B cell (primary cell): Measurements from ENCODE around the gene COL10A1. TPM values are rescaled to one million over a fixed set of nuclear protein-coding genes. Genes with fewer than 3 reads are reported as not detected.

ENCODE experiments used
- ATAC-seq: fragments of 200-7000 bp; cut with Tn5 transposase; one replicate; pipeline ENCODE4 v1.10.0; 2021; ENCODE audit warnings: low read depth, mild to moderate bottlenecking, moderate number of reproducible peaks, moderate library complexity
- CTCF ChIA-PET: fragments of 350-600 bp; sonication (Branson Sonifier 250); formaldehyde crosslinking; loops from one replicate; lab custom pipeline; 2021; ENCODE audit warnings: antibody characterized with exemption, inconsistent platforms; lab: Charles Lee
- POLR2A ChIA-PET: fragments of 350-600 bp; sonication (Branson Sonifier 250); formaldehyde crosslinking; loops from one replicate; lab custom pipeline; 2021; ENCODE audit warnings: antibody characterized with exemption; lab: Charles Lee
- DNase-seq: peaks from one replicate; pipeline ENCODE4 v3.0.0; 2013
- H2AFZ ChIP-seq: 2 replicates; pipeline ENCODE4 v1.6.1; 2012; ENCODE audit warnings: mild to moderate bottlenecking, low read depth, low read length; ENCODE audit not compliant: insufficient read depth, poor library complexity, severe bottlenecking
- H3K27ac ChIP-seq, 2 donors: 1 replicate in 1 of 2; 2 replicates in 1 of 2; pipeline ENCODE4 v1.5.1; 2012 to 2013; ENCODE audit warnings: low read length in 2 of 2, mild to moderate bottlenecking in 2 of 2, moderate library complexity in 1 of 2
- H3K27me3 ChIP-seq, 4 experiments: fragments of 200-600 bp in 1 of 4; sonication (generic) in 1 of 4; replicated peaks in 1 of 4; 1 replicate in 2 of 4; 2 replicates in 2 of 4; pipeline versions ENCODE4 v1.6.1 to v1.7.0; 2013 to 2016; ENCODE audit warnings: low read length in 3 of 4, mild to moderate bottlenecking in 2 of 4, mixed read lengths in 1 of 4, moderate library complexity in 1 of 4; ENCODE audit not compliant: insufficient read depth in 4 of 4, control insufficient read depth in 3 of 4; ENCODE audit errors: control extremely low read depth in 1 of 4
- H3K36me3 ChIP-seq, 2 experiments: replicated peaks in 1 of 2; 1 replicate in 1 of 2; 2 replicates in 1 of 2; pipeline versions ENCODE4 v1.6.1 to v1.7.1; 2013; ENCODE audit warnings: low read length in 1 of 2; ENCODE audit not compliant: insufficient read depth in 2 of 2, control insufficient read depth in 1 of 2; ENCODE audit errors: control extremely low read depth in 1 of 2, extremely low read depth in 1 of 2
- H3K4me1 ChIP-seq, 2 donors: fragments of 200-600 bp in 1 of 2; sonication (generic) in 1 of 2; 1 replicate in 1 of 2; 2 replicates in 1 of 2; pipeline versions ENCODE4 v1.5.1 to v1.6.1; 2013 to 2017; ENCODE audit warnings: low read length in 2 of 2; ENCODE audit not compliant: control insufficient read depth in 2 of 2, insufficient read depth in 2 of 2
- H3K4me2 ChIP-seq: replicated peaks from 2 replicates; pipeline ENCODE3; 2012; ENCODE audit warnings: mild to moderate bottlenecking, low read depth, low read length; ENCODE audit not compliant: poor library complexity, severe bottlenecking
- H3K4me3 ChIP-seq, 5 experiments: fragments of 200-600 bp in 1 of 5; sonication (generic) in 1 of 5; 1 replicate in 3 of 5; 2 replicates in 2 of 5; pipeline versions ENCODE4 v1.5.1 to v1.7.0; 2011 to 2016; ENCODE audit warnings: low read length in 4 of 5, mild to moderate bottlenecking in 4 of 5, low read depth in 2 of 5, control low read depth in 1 of 5, moderate library complexity in 1 of 5; ENCODE audit not compliant: insufficient read depth in 1 of 5; ENCODE audit errors: control extremely low read depth in 1 of 5, extremely low read depth in 1 of 5
- H3K79me2 ChIP-seq: fragments of 200-600 bp; sonication (generic); one replicate; pipeline ENCODE4 v1.6.0; 2016; ENCODE audit warnings: low read length; ENCODE audit not compliant: control insufficient read depth, insufficient read depth
- H3K9ac ChIP-seq: fragments of 200-600 bp; sonication (generic); 2 replicates; pipeline ENCODE4 v1.6.1; 2017; ENCODE audit warnings: mild to moderate bottlenecking, low read length, moderate library complexity
- H3K9me3 ChIP-seq, 3 donors: one replicate each; pipeline versions ENCODE4 v1.6.1 to v1.7.1; 2013; ENCODE audit warnings: low read length in 2 of 3; ENCODE audit not compliant: control insufficient read depth in 2 of 3, insufficient read depth in 1 of 3; ENCODE audit errors: control extremely low read depth in 1 of 3
- H4K20me1 ChIP-seq: 2 replicates; pipeline ENCODE4 v1.6.0; 2012; ENCODE audit warnings: mild to moderate bottlenecking, low read length; ENCODE audit not compliant: insufficient read depth, control insufficient read depth, poor library complexity, severe bottlenecking
- H3K27ac Mint-ChIP-seq: one replicate; pipeline ENCODE4 v1.8.0; 2021; ENCODE audit warnings: mixed read lengths
- H3K27me3 Mint-ChIP-seq: one replicate; pipeline ENCODE4 v1.8.0; 2021; ENCODE audit warnings: mixed read lengths
- H3K4me1 Mint-ChIP-seq: one replicate; pipeline ENCODE4 v1.8.0; 2021; ENCODE audit warnings: mixed read lengths
- H3K4me3 Mint-ChIP-seq: one replicate; pipeline ENCODE4 v1.8.0; 2021; ENCODE audit warnings: mixed read lengths
- H3K9me3 Mint-ChIP-seq: one replicate; pipeline ENCODE4 v1.8.0; 2022; ENCODE audit warnings: mixed read lengths; ENCODE audit not compliant: insufficient read depth
- EZH2 ChIP-seq: IDR thresholded peaks from 2 replicates; pipeline ENCODE4 v1.6.1; 2012; ENCODE audit warnings: borderline replicate concordance, low read depth, mild to moderate bottlenecking, moderate library complexity, low read length; ENCODE audit not compliant: insufficient read depth, poor library complexity, severe bottlenecking
- WGBS: methylation state at CpG from one replicate; pipeline ENCODE4 v1.1.5; 2013; ENCODE audit warnings: missing lambda C conversion rate; ENCODE audit not compliant: insufficient coverage; 5-methylcytosine and 5-hydroxymethylcytosine counted together
- intact Hi-C: fragments of 100-400 bp; cut with micrococcal nuclease; formaldehyde crosslinking; loops from one replicate; pipeline ENCODE4 v1.10.0; 2022
- polyA plus RNA-seq: library from polyadenylated mRNA; depleted of rRNA; stranded (reverse); fragments of >200 nt; gene quantifications from 2 replicates; pipeline ENCODE4 v1.2.3, GENCODE V29; 2012
- total RNA-seq, 2 donors: library from RNA; stranded (reverse); fragments of 120-200 nt in 1 of 2; gene quantifications; 1 replicate in 1 of 2; 2 replicates in 1 of 2; pipeline versions ENCODE4 v1.2.3 to v1.2.4, GENCODE V29; 2013 to 2022
- TF ChIP-seq, protein P1 (sequence below): fragments of 200-600 bp; IDR thresholded peaks from one replicate; pipeline ENCODE4 v1.8.0; 2022; ENCODE audit warnings: antibody characterized with exemption, mild to moderate bottlenecking

COL10A1 gene
- total and polyA plus RNA-seq, 2 donors (not counting 1 experiment from before 2014, with no cell fraction given), result not detected

- no peak overlapping the region for H3K4me2 ChIP-seq
- Mint-ChIP-seq H3K27me3 (no peaks in the 10 kb centered on the region), H3K27ac (no peak overlapping the region), H3K4me1 (peaks cover 31% of the 10 kb centered on the region), H3K9me3 (peaks cover 2% of the 10 kb centered on the region), H3K4me3 (no peak overlapping the region)
- H3K4me1 ChIP-seq, result peaks cover 7 to 13% of the 10 kb centered on the region in 2 donors
- H3K4me3 ChIP-seq, result no peak overlapping the region
- POLR2A ChIA-PET, result no interaction called here
- ATAC-seq, result no peak
- DNase-seq, result no peak
- intact Hi-C loops, result no loop called here
- H3K27ac ChIP-seq, result no peak overlapping the region
- WGBS, result no CpG with 5 or more reads among the region's 1 CpG
- H3K79me2 ChIP-seq, result peaks cover 7% of the 10 kb centered on the region
- no peak for TF ChIP-seq EZH2
- TF ChIP-seq, protein P1, sequence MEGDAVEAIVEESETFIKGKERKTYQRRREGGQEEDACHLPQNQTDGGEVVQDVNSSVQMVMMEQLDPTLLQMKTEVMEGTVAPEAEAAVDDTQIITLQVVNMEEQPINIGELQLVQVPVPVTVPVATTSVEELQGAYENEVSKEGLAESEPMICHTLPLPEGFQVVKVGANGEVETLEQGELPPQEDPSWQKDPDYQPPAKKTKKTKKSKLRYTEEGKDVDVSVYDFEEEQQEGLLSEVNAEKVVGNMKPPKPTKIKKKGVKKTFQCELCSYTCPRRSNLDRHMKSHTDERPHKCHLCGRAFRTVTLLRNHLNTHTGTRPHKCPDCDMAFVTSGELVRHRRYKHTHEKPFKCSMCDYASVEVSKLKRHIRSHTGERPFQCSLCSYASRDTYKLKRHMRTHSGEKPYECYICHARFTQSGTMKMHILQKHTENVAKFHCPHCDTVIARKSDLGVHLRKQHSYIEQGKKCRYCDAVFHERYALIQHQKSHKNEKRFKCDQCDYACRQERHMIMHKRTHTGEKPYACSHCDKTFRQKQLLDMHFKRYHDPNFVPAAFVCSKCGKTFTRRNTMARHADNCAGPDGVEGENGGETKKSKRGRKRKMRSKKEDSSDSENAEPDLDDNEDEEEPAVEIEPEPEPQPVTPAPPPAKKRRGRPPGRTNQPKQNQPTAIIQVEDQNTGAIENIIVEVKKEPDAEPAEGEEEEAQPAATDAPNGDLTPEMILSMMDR, result no peak
- CTCF ChIA-PET, result no interaction called here
- H3K9ac ChIP-seq, result no peak overlapping the region
- H2AFZ ChIP-seq, result no peak overlapping the region
- peaks cover 0 to under 1% of the 10 kb centered on the region in 2 experiments for H3K36me3 ChIP-seq
- peaks cover 0 to 5% (median 4%) of the 10 kb centered on the region in 3 donors for H3K9me3 ChIP-seq
- peaks cover 12% of the 10 kb centered on the region for H4K20me1 ChIP-seq
- H3K27me3 ChIP-seq, result no peaks in the 10 kb centered on the region
Measured at GRCh38 chr6:116168148-116168547, 42.2 kb upstream of the COL10A1 start.

DNA sequence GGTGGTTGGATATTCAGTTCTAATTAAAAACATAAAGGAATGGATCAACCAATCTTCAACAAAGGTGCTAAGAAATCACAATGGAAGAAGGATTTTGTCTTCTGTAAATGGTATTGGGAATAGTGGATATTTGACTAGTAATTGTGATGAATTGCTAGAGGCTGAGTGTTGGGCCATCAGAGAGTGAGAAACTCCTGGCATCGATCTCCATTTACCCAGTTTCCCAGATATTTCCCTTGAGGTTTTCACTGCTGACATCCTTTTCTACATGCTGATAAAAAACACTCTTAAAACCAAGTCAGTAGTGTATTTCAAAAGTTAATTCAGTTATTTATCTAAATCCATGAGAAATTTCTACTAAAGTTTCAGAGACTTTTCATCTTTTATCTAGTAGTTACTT, 40.4 kb upstream of the COL10A1 start:
- no peak for ATAC-seq
- no peak overlapping the region for H3K4me2 ChIP-seq
- CTCF ChIA-PET, result no interaction called here
- Mint-ChIP-seq H3K27me3 (no peaks in the 10 kb centered on the region), H3K4me1 (peaks cover 41% of the 10 kb centered on the region), H3K9me3 (peaks cover 2% of the 10 kb centered on the region), H3K4me3 (no peak overlapping the region), H3K27ac (no peak overlapping the region)
- POLR2A ChIA-PET, result no interaction called here
- no peak overlapping the region for H2AFZ ChIP-seq
- intact Hi-C loops, result no loop called here
- peaks cover 7% of the 10 kb centered on the region for H3K79me2 ChIP-seq
- peaks cover 12% of the 10 kb centered on the region for H4K20me1 ChIP-seq
- no CpG with 5 or more reads among the region's 1 CpG for WGBS
- peaks cover 0 to 5% (median 4%) of the 10 kb centered on the region in 3 donors for H3K9me3 ChIP-seq
- H3K36me3 ChIP-seq, result no peaks in the 10 kb centered on the region
- peaks cover 7 to 13% of the 10 kb centered on the region in 2 donors for H3K4me1 ChIP-seq
- TF ChIP-seq EZH2, result no peak
- TF ChIP-seq, protein P1, result no peak
- H3K27me3 ChIP-seq, result no peaks in the 10 kb centered on the region
- no peak overlapping the region for H3K9ac ChIP-seq
- H3K27ac ChIP-seq, result no peak overlapping the region
- DNase-seq, result no peak
- no peak overlapping the region for H3K4me3 ChIP-seq
